Activated naive CD8-positive, alpha-beta T cell treated with anti-CD3 and anti-CD28 coated beads for 36 hours (primary cell): ENCODE data around the gene MEAF6. TPM values are rescaled to one million over a fixed set of nuclear protein-coding genes. Genes with fewer than 3 reads are reported as not detected.
"Not testable (repeated sequence)": the region's sequence is repeated elsewhere in the genome, so short reads cannot be mapped to it uniquely, and the experiment has no call there.

Experiments used
- DNase-seq: peaks from one replicate; pipeline ENCODE4 v3.0.0; 2021
- H3K27ac Mint-ChIP-seq: one replicate; pipeline ENCODE4 v1.8.0; 2022; ENCODE audit warnings: mild to moderate bottlenecking, moderate library complexity, mixed read lengths
- H3K27me3 Mint-ChIP-seq: one replicate; pipeline ENCODE4 v1.8.0; 2022; ENCODE audit warnings: mild to moderate bottlenecking, mixed read lengths
- H3K36me3 Mint-ChIP-seq: one replicate; pipeline ENCODE4 v1.8.0; 2021; ENCODE audit warnings: mild to moderate bottlenecking, mixed read lengths
- H3K4me1 Mint-ChIP-seq: one replicate; pipeline ENCODE4 v1.8.0; 2021; ENCODE audit warnings: mixed read lengths
- H3K4me3 Mint-ChIP-seq: one replicate; pipeline ENCODE4 v1.8.0; 2022; ENCODE audit warnings: mild to moderate bottlenecking, moderate library complexity, mixed read lengths
- H3K9me3 Mint-ChIP-seq: one replicate; pipeline ENCODE4 v1.8.0; 2022; ENCODE audit warnings: mixed read lengths
- total RNA-seq, 2 experiments: library from RNA; stranded (reverse); gene quantifications; one replicate each; pipeline ENCODE4 v1.2.3, GENCODE V29; 2021

Gene MEAF6
- total RNA-seq, 2 experiments from 2014 or later = 78.3 to 83.3 TPM

DNA sequence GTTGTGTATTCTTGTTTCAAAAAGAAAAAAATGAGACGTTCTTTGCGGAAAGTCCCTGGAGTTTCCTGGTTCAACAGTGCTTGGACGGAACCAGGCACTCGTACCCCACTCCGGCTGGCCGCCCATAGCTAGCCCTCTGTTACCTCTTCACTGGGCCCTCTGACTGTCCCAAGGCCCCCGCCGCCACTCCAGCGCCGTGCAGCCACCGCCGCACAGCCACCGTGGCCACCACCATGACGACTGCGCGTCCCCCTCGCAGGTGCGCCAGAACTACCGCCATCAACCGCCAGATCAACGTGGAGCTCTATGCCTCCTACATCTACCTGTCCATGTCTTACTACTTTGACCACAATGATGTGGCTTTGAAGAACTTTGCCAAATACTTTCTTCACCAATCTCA lies 30.0 kb upstream of the MEAF6 start:
- Mint-ChIP-seq H3K36me3 (peaks cover 27% of the 10 kb centered on the region), H3K4me1 (peaks cover 2% of the 10 kb centered on the region), H3K27ac (no peak overlapping the region), H3K27me3 (no peaks in the 10 kb centered on the region), H3K9me3 (no peaks in the 10 kb centered on the region), H3K4me3 (no peak overlapping the region)
- no peak for DNase-seq

DNA sequence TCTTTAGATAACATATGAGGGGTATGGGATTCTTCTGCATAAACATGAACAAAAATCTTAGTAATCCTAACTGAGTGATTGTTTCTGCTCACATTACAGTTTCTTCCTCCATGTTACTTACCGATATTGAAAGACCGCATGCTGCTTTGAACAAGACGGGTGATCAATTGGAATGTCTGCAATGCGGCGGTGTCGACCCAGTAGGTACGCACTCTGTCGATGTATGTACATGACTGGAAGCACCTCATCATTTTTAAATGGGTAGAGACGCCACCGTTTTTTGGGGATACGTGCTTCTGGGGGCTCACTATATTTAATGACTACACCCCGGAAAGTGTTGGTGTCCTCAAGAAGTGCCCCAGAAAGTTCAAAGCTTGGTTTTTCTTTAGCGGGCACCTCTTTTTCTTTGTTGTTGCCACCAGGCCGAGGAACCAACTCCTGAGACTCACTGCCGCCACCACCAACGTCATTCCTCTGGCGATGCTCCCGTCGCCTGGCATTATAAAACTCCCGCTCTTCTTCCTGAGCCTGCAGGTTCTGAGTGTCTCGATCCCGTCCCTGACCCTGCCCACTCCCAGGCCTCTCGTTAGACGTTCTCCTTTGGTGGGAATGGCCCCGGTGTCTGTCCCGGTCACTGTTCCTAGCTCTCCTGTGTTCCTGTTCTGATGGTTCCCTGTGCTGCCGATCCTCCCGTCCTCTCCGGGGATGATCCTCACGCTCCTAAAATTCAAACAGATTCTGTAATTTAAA lies 25.6 kb upstream of the MEAF6 start:
- DNase-seq = no peak
- Mint-ChIP-seq H3K4me3 (no peak overlapping the region), H3K9me3 (no peaks in the 10 kb centered on the region), H3K36me3 (peaks cover 31% of the 10 kb centered on the region), H3K27ac (no peak overlapping the region), H3K27me3 (no peaks in the 10 kb centered on the region), H3K4me1 (peaks cover 14% of the 10 kb centered on the region)

GRCh38 chr1:37539154-37539553 lies 24.6 kb upstream of the MEAF6 start:
- Mint-ChIP-seq H3K36me3 (peaks cover 27% of the 10 kb centered on the region), H3K4me1 (peaks cover 20% of the 10 kb centered on the region)
- H3K9me3 Mint-ChIP-seq, H3K27me3 Mint-ChIP-seq, H3K4me3 Mint-ChIP-seq, H3K27ac Mint-ChIP-seq, DNase-seq: not testable (repeated sequence)

GRCh38 chr1:37537378-37537777 lies 22.8 kb upstream of the MEAF6 start:
- Mint-ChIP-seq H3K36me3 (peaks cover 25% of the 10 kb centered on the region), H3K4me1 (peaks cover 20% of the 10 kb centered on the region), H3K9me3 (no peaks in the 10 kb centered on the region), H3K27ac (peak overlapping the region; percentile 9), H3K4me3 (no peak overlapping the region), H3K27me3 (no peaks in the 10 kb centered on the region)
- DNase-seq = no peak

- H3K27ac Mint-ChIP-seq = peak overlapping the region; percentile 16
- peaks cover 20% of the 10 kb centered on the region for H3K4me1 Mint-ChIP-seq
- no peak overlapping the region for H3K4me3 Mint-ChIP-seq
- no peaks in the 10 kb centered on the region for H3K27me3 Mint-ChIP-seq
- no peaks in the 10 kb centered on the region for H3K9me3 Mint-ChIP-seq
- DNase-seq = no peak
- H3K36me3 Mint-ChIP-seq = peaks cover 22% of the 10 kb centered on the region
Measured at GRCh38 chr1:37533317-37534093, 18.9 kb upstream of the MEAF6 start.

DNA sequence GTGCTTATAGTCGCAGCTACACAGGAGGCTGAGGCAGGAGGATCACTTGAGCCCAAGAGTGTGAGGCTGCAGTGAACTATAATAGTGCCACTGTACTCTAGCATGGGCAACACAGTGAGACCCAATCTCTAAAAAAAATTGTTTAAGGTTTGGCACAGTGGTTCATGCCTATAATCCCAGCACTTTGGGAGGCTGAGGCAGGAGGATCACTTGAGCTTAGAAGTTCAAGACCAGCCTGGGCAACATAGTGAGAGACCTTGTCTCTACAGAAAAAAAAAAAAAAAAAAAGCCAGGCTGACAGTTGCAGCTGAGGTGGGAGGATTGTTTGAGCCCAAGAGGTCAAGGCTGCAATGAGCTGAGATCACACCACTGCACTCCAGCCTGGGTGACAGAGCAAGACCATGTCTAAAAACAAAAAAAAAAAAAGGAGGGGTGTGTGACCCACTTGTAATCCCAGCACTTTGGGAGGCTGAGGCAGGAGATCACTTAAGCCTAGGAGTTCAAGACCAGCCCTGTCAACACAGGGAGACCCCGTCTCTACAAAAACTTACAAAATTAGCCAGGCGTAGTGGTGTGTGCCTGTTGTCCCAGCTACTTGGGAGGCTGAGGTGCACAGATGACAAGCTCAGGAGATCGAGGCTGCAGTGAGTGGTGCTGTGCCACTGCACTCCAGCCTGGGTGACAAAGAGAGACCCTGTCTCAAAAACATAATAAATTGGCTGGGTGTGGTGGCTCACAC lies 18.0 kb upstream of the MEAF6 start:
- H3K27ac Mint-ChIP-seq, H3K9me3 Mint-ChIP-seq, H3K27me3 Mint-ChIP-seq, DNase-seq, H3K4me3 Mint-ChIP-seq: not testable (repeated sequence)
- H3K4me1 Mint-ChIP-seq = peaks cover 17% of the 10 kb centered on the region
- H3K36me3 Mint-ChIP-seq = peaks cover 14% of the 10 kb centered on the region

- H3K27ac Mint-ChIP-seq, H3K36me3 Mint-ChIP-seq, DNase-seq, H3K9me3 Mint-ChIP-seq, H3K27me3 Mint-ChIP-seq, H3K4me1 Mint-ChIP-seq, H3K4me3 Mint-ChIP-seq: not testable (repeated sequence)
Measured at GRCh38 chr1:37529888-37530287, 15.3 kb upstream of the MEAF6 start.

DNA sequence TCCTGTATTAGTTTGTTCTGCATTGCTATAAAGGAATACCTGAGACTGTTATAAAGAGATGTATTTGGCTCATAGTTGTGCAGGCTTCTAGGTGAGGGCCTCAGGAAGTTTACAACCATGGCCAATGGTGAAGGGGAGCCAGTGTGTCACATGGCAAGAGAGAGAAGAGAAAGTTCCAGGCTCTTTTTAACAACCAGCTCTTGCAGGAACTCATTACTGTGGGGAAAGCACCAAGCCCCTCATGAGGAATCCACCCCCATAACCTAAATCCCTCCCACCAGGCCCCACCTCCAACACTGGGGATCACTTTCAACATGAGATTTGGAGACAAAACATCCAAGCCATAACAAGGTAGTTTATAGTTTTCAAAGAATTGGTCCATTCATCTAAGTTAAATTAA lies 5.0 kb upstream of the MEAF6 start:
- Mint-ChIP-seq H3K4me1 (peaks cover 30% of the 10 kb centered on the region), H3K27ac (peak overlapping the region; percentile 93), H3K27me3 (no peaks in the 10 kb centered on the region), H3K36me3 (peaks cover 32% of the 10 kb centered on the region), H3K4me3 (peak overlapping the region; percentile 87), H3K9me3 (peaks cover 10% of the 10 kb centered on the region)
- DNase-seq = peak; percentile 29

- DNase-seq = peak; percentile 77
- Mint-ChIP-seq H3K36me3 (peaks cover 32% of the 10 kb centered on the region), H3K27ac (peak overlapping the region; percentile 93)
Measured at GRCh38 chr1:37518929-37519328, 4.4 kb upstream of the MEAF6 start.

GRCh38 chr1:37518241-37518640 lies 3.7 kb upstream of the MEAF6 start:
- H3K27me3 Mint-ChIP-seq, DNase-seq, H3K9me3 Mint-ChIP-seq: not testable (repeated sequence)
- peaks cover 35% of the 10 kb centered on the region for H3K36me3 Mint-ChIP-seq
- peak overlapping the region; percentile 93 for H3K27ac Mint-ChIP-seq
- H3K4me3 Mint-ChIP-seq = peak overlapping the region; percentile 87
- H3K4me1 Mint-ChIP-seq = peaks cover 35% of the 10 kb centered on the region

More at GRCh38 chr1:37518929-37519328, 4.4 kb upstream of the MEAF6 start:
- Mint-ChIP-seq H3K4me3 (peak overlapping the region; percentile 87), H3K9me3 (peaks cover 10% of the 10 kb centered on the region), H3K4me1 (peaks cover 30% of the 10 kb centered on the region)
- not testable (repeated sequence) for H3K27me3 Mint-ChIP-seq

DNA sequence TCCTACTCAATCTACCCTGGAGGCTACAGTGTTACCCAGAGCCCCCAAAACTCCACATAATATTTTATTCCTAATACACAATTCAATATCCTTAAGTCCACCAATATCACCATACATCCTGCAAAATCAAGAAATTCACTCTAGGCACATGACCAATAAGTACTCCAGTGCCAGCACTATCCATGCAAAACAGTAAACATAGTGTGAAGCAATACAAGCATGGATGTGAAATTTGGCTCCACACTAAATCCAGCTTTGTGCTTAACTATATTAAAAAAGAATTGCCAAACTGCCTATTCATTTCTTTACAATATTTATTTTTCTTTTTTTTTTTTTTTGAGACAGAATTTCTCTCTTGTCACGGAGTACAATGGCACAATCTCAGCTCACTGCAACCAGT lies 3.0 kb upstream of the MEAF6 start:
- DNase-seq = no peak
- Mint-ChIP-seq H3K27ac (no peak overlapping the region), H3K4me3 (no peak overlapping the region), H3K4me1 (peaks cover 41% of the 10 kb centered on the region), H3K36me3 (peaks cover 34% of the 10 kb centered on the region), H3K9me3 (peaks cover 2% of the 10 kb centered on the region), H3K27me3 (no peaks in the 10 kb centered on the region)

- peaks cover 2% of the 10 kb centered on the region for H3K9me3 Mint-ChIP-seq
- H3K36me3 Mint-ChIP-seq = peaks cover 24% of the 10 kb centered on the region
- H3K4me1 Mint-ChIP-seq = peaks cover 52% of the 10 kb centered on the region
- H3K27ac Mint-ChIP-seq = peak overlapping the region; percentile 97
- peak overlapping the region; percentile 90 for H3K4me3 Mint-ChIP-seq
- no peak for DNase-seq
- no peaks in the 10 kb centered on the region for H3K27me3 Mint-ChIP-seq
Measured at GRCh38 chr1:37515185-37516034, 844 bp upstream of the MEAF6 start.

GRCh38 chr1:37513795-37514349 lies 694 bp downstream of the MEAF6 start:
- Mint-ChIP-seq H3K4me1 (peaks cover 45% of the 10 kb centered on the region), H3K27me3 (no peaks in the 10 kb centered on the region), H3K27ac (peak overlapping the region; percentile 93), H3K36me3 (peaks cover 19% of the 10 kb centered on the region), H3K9me3 (no peaks in the 10 kb centered on the region), H3K4me3 (peak overlapping the region; percentile 97)
- DNase-seq = peak; percentile 80

- H3K4me3 Mint-ChIP-seq = no peak overlapping the region
- peak overlapping the region; percentile 14 for H3K27ac Mint-ChIP-seq
- peaks cover 38% of the 10 kb centered on the region for H3K4me1 Mint-ChIP-seq
- no peaks in the 10 kb centered on the region for H3K27me3 Mint-ChIP-seq
- H3K9me3 Mint-ChIP-seq = no peaks in the 10 kb centered on the region
- no peak for DNase-seq
- peaks cover 38% of the 10 kb centered on the region for H3K36me3 Mint-ChIP-seq
Measured at GRCh38 chr1:37509181-37509580, 5.4 kb downstream of the MEAF6 start.
